GM18870 (cell line): ENCODE measurements around the gene MAK.
"Not testable (repeated sequence)": the region's sequence is repeated elsewhere in the genome, so short reads cannot be mapped to it uniquely, and the experiment has no call there.

ENCODE experiments used
- ATAC-seq: cut with Tn5 transposase; IDR thresholded peaks from one replicate; pipeline ENCODE4 v1.9.1; 2021; ENCODE audit warnings: moderate library complexity; ENCODE audit not compliant: unreplicated experiment

MAK gene

GRCh38 chr6:10854922-10855632, 16.7 kb upstream of the MAK start:
- ATAC-seq: no peak

GRCh38 chr6:10853849-10854300, 15.5 kb upstream of the MAK start:
- not testable (repeated sequence) for ATAC-seq

- no peak for ATAC-seq
Measured at GRCh38 chr6:10852361-10852960, 14.1 kb upstream of the MAK start.

GRCh38 chr6:10850728-10851127, 12.4 kb upstream of the MAK start:
- ATAC-seq: no peak

- ATAC-seq: no peak
Measured at GRCh38 chr6:10849901-10850300, 11.6 kb upstream of the MAK start.

GRCh38 chr6:10847684-10848083, 9.3 kb upstream of the MAK start:
- no peak for ATAC-seq

GRCh38 chr6:10843554-10843953, 5.2 kb upstream of the MAK start:
- no peak for ATAC-seq

- ATAC-seq: peak; percentile 79
Measured at GRCh38 chr6:10838794-10839333, 525 bp upstream of the MAK start.

GRCh38 chr6:10837622-10837994, 731 bp downstream of the MAK start:
- ATAC-seq: no peak

GRCh38 chr6:10837009-10837621, 1.2 kb downstream of the MAK start:
- ATAC-seq: no peak

- no peak for ATAC-seq
Measured at GRCh38 chr6:10834823-10835222, 3.5 kb downstream of the MAK start.

- no peak for ATAC-seq
Measured at GRCh38 chr6:10831609-10832008, 6.7 kb downstream of the MAK start.

GRCh38 chr6:10824819-10825218, 13.5 kb downstream of the MAK start:
- ATAC-seq: no peak

GRCh38 chr6:10824297-10824696, 14.0 kb downstream of the MAK start:
- no peak for ATAC-seq

- ATAC-seq: not testable (repeated sequence)
Measured at GRCh38 chr6:10814176-10814575, 24.2 kb downstream of the MAK start.

GRCh38 chr6:10809098-10809497, 29.2 kb downstream of the MAK start:
- ATAC-seq: no peak

- ATAC-seq: no peak
Measured at GRCh38 chr6:10808376-10808775, 30.0 kb downstream of the MAK start.

GRCh38 chr6:10801224-10801848, 37.0 kb downstream of the MAK start:
- peak; percentile 89 for ATAC-seq

- no peak for ATAC-seq
Measured at GRCh38 chr6:10800810-10801209, 37.5 kb downstream of the MAK start.

- ATAC-seq: no peak
Measured at GRCh38 chr6:10794239-10794638, 44.1 kb downstream of the MAK start.

GRCh38 chr6:10793695-10794094, 44.6 kb downstream of the MAK start:
- ATAC-seq: no peak

GRCh38 chr6:10793035-10793434, 45.3 kb downstream of the MAK start:
- no peak for ATAC-seq
